Activated CD8-positive, alpha-beta T cell treated with anti-CD3 and anti-CD28 coated beads for 36 hours (primary cell): ENCODE measurements around the gene SMIM31. TPM values are rescaled to one million over a fixed set of nuclear protein-coding genes. Genes with fewer than 3 reads are reported as not detected.

ENCODE experiments used
- ATAC-seq: fragments of 200-7000 bp; cut with Tn5 transposase; one replicate; pipeline ENCODE4 v1.10.0; 2021; ENCODE audit warnings: mild to moderate bottlenecking, moderate library complexity
- CTCF ChIA-PET: fragments of 350-600 bp; sonication (Branson Sonifier 250); formaldehyde crosslinking; loops from one replicate; lab custom pipeline; 2021; ENCODE audit warnings: antibody characterized with exemption; lab: Charles Lee
- POLR2A ChIA-PET: fragments of 350-600 bp; sonication (Branson Sonifier 250); formaldehyde crosslinking; loops from one replicate; lab custom pipeline; 2021; ENCODE audit warnings: antibody characterized with exemption; lab: Charles Lee
- DNase-seq: peaks from one replicate; pipeline ENCODE4 v3.0.0-alpha.2; 2020
- H3K27ac Mint-ChIP-seq: one replicate; pipeline ENCODE4 v1.8.0; 2021; ENCODE audit warnings: mild to moderate bottlenecking, mixed read lengths
- H3K27me3 Mint-ChIP-seq: one replicate; pipeline ENCODE4 v1.8.0; 2021; ENCODE audit warnings: mixed read lengths
- H3K36me3 Mint-ChIP-seq: one replicate; pipeline ENCODE4 v1.8.0; 2021; ENCODE audit warnings: low read depth, mixed read lengths
- H3K4me1 Mint-ChIP-seq: one replicate; pipeline ENCODE4 v1.8.0; 2021; ENCODE audit warnings: low read depth, mixed read lengths
- H3K4me3 Mint-ChIP-seq: one replicate; pipeline ENCODE4 v1.8.0; 2021; ENCODE audit warnings: mild to moderate bottlenecking, moderate library complexity, mixed read lengths
- H3K9me3 Mint-ChIP-seq: one replicate; pipeline ENCODE4 v1.8.0; 2021; ENCODE audit warnings: mixed read lengths
- CTCF ChIP-seq: fragments of 200-600 bp; IDR thresholded peaks from one replicate; pipeline ENCODE4 v1.8.0; 2022; ENCODE audit warnings: antibody characterized with exemption, mild to moderate bottlenecking
- intact Hi-C: fragments of 100-400 bp; cut with micrococcal nuclease; formaldehyde crosslinking; loops from one replicate; pipeline ENCODE4 v1.10.0; 2022
- total RNA-seq, 2 experiments: library from RNA; stranded (reverse); gene quantifications; one replicate each; pipeline ENCODE4 v1.2.3, GENCODE V29; 2021

The SMIM31 gene
- total RNA-seq, 2 experiments from 2014 or later: not detected

- Mint-ChIP-seq H3K9me3 (no peaks in the 10 kb centered on the region), H3K27ac (no peak overlapping the region), H3K36me3 (no peaks in the 10 kb centered on the region), H3K4me1 (no peaks in the 10 kb centered on the region), H3K27me3 (peaks cover 6% of the 10 kb centered on the region), H3K4me3 (no peak overlapping the region)
- ChIA-PET CTCF (interaction anchor here (0.5 to 3.5 kb wide), 17 partner anchors 9 to 1181 kb away, joined by 3 to 31 read pairs (median 4); no protein-coding TSS in a partner anchor), POLR2A (no interaction called here)
- intact Hi-C loops: loop anchor here (5.0 kb wide), 1 partner anchor 1174 kb away; no protein-coding TSS in a partner anchor
- no peak for TF ChIP-seq CTCF
- DNase-seq (no peak), ATAC-seq (no peak)
These were observed 23.1 kb upstream of the SMIM31 start for GRCh38 chr4:164730705-164731393.

GRCh38 chr4:164731827-164732474 lies 22.0 kb upstream of the SMIM31 start:
- H3K27ac Mint-ChIP-seq: no peak overlapping the region
- no peaks in the 10 kb centered on the region for H3K4me1 Mint-ChIP-seq
- DNase-seq: peak; percentile 59
- ChIA-PET CTCF (interaction anchor here (0.7 to 3.5 kb wide), 16 partner anchors 11 to 1246 kb away, joined by 3 to 31 read pairs (median 4); no protein-coding TSS in a partner anchor), POLR2A (no interaction called here)
- no peak overlapping the region for H3K4me3 Mint-ChIP-seq
- ATAC-seq: peak; percentile 74
- no peaks in the 10 kb centered on the region for H3K36me3 Mint-ChIP-seq
- intact Hi-C loops: loop anchor here (5.0 kb wide), 1 partner anchor 1175 kb away; no protein-coding TSS in a partner anchor
- TF ChIP-seq CTCF: peak; percentile 84
- peaks cover 6% of the 10 kb centered on the region for H3K27me3 Mint-ChIP-seq
- no peaks in the 10 kb centered on the region for H3K9me3 Mint-ChIP-seq

GRCh38 chr4:164734484-164734883 lies 19.4 kb upstream of the SMIM31 start:
- POLR2A ChIA-PET: no interaction called here
- no peak for TF ChIP-seq CTCF
- ATAC-seq: peak; percentile 56
- CTCF ChIA-PET: interaction anchor here (1.1 kb wide), 1 partner anchor 1249 kb away, joined by 3 read pairs; no protein-coding TSS in a partner anchor
- Mint-ChIP-seq H3K9me3 (no peaks in the 10 kb centered on the region), H3K27me3 (peaks cover 6% of the 10 kb centered on the region), H3K36me3 (no peaks in the 10 kb centered on the region), H3K4me3 (no peak overlapping the region), H3K27ac (no peak overlapping the region), H3K4me1 (no peaks in the 10 kb centered on the region)
- no peak for DNase-seq
- intact Hi-C loops: loop anchor here (5.0 kb wide), 1 partner anchor 1177 kb away; no protein-coding TSS in a partner anchor

GRCh38 chr4:164748375-164748774 lies 5.6 kb upstream of the SMIM31 start:
- ChIA-PET POLR2A (no interaction called here), CTCF (interaction anchor here (0.6 kb wide), 1 partner anchor 1058 kb away, joined by 3 read pairs; no protein-coding TSS in a partner anchor)
- intact Hi-C loops: no loop called here
- ATAC-seq: no peak
- peak; percentile 47 for TF ChIP-seq CTCF
- DNase-seq: no peak
- H3K36me3 Mint-ChIP-seq: no peaks in the 10 kb centered on the region
- H3K4me3 Mint-ChIP-seq: no peak overlapping the region
- H3K27ac Mint-ChIP-seq: no peak overlapping the region
- peaks cover 11% of the 10 kb centered on the region for H3K9me3 Mint-ChIP-seq
- no peaks in the 10 kb centered on the region for H3K4me1 Mint-ChIP-seq
- peaks cover 1% of the 10 kb centered on the region for H3K27me3 Mint-ChIP-seq

GRCh38 chr4:164755432-164755831 lies 1.5 kb downstream of the SMIM31 start:
- no peak overlapping the region for H3K27ac Mint-ChIP-seq
- POLR2A ChIA-PET: no interaction called here
- DNase-seq (no peak), ATAC-seq (no peak)
- H3K4me3 Mint-ChIP-seq: no peak overlapping the region
- H3K27me3 Mint-ChIP-seq: peaks cover 3% of the 10 kb centered on the region
- no peak for TF ChIP-seq CTCF
- no peaks in the 10 kb centered on the region for H3K4me1 Mint-ChIP-seq
- intact Hi-C loops: no loop called here
- CTCF ChIA-PET: no interaction called here
- H3K36me3 Mint-ChIP-seq: no peaks in the 10 kb centered on the region
- H3K9me3 Mint-ChIP-seq: peaks cover 11% of the 10 kb centered on the region
